Fibroblast of lung (primary cell): ENCODE data around the gene KCNJ14. TPM values are rescaled to one million over a fixed set of nuclear protein-coding genes. Genes with fewer than 3 reads are reported as not detected.

Experiments
- DNase-seq, 2 donors: peaks; one replicate each; pipeline versions ENCODE4 v3.0.0 to v3.0.0-alpha.2; 2010; ENCODE audit warnings: low read depth in 2 of 2
- H2AFZ ChIP-seq: 2 replicates; pipeline ENCODE4 v1.5.1; 2012; ENCODE audit warnings: low read length, control low read depth, inconsistent platforms
- H3K27ac ChIP-seq: 2 replicates; pipeline ENCODE4 v1.5.1; 2011; ENCODE audit warnings: low read length, control low read depth; ENCODE audit not compliant: insufficient read depth
- H3K27me3 ChIP-seq: 2 replicates; pipeline ENCODE4 v1.5.1; 2011; ENCODE audit warnings: mild to moderate bottlenecking, low read length; ENCODE audit not compliant: control insufficient read depth, insufficient read depth
- H3K36me3 ChIP-seq: 2 replicates; pipeline ENCODE4 v1.5.1; 2011; ENCODE audit warnings: low read length; ENCODE audit not compliant: control insufficient read depth, insufficient read depth
- H3K4me1 ChIP-seq: 2 replicates; pipeline ENCODE4 v1.5.1; 2011; ENCODE audit warnings: low read length; ENCODE audit not compliant: control insufficient read depth, insufficient read depth; ENCODE audit errors: extremely low read depth
- H3K4me2 ChIP-seq: 2 replicates; pipeline ENCODE4 v1.5.1; 2011; ENCODE audit warnings: low read length, control low read depth; ENCODE audit not compliant: insufficient read depth; ENCODE audit errors: extremely low read depth
- H3K4me3 ChIP-seq, 4 experiments: fragments of 200-600 bp in 1 of 4; sonication (generic) in 1 of 4; replicated peaks in 1 of 4; 2 replicates each; pipeline ENCODE4 v1.5.1; 2011 to 2016; ENCODE audit warnings: low read length in 4 of 4, low read depth in 3 of 4, mild to moderate bottlenecking in 3 of 4, control low read depth in 2 of 4, inconsistent platforms in 1 of 4, mixed read lengths in 1 of 4; ENCODE audit not compliant: insufficient read depth in 1 of 4; ENCODE audit errors: control extremely low read depth in 1 of 4
- H3K79me2 ChIP-seq: 2 replicates; pipeline ENCODE4 v1.5.1; 2012; ENCODE audit warnings: mild to moderate bottlenecking, low read length, inconsistent platforms; ENCODE audit not compliant: control insufficient read depth, insufficient read depth
- H3K9ac ChIP-seq: 2 replicates; pipeline ENCODE4 v1.5.1; 2011; ENCODE audit warnings: mild to moderate bottlenecking, low read length, control low read depth; ENCODE audit not compliant: insufficient read depth
- H3K9me3 ChIP-seq: 2 replicates; pipeline ENCODE4 v1.5.1; 2012; ENCODE audit warnings: low read depth, low read length; ENCODE audit not compliant: control insufficient read depth, insufficient read depth
- H4K20me1 ChIP-seq: 2 replicates; pipeline ENCODE4 v1.5.1; 2011; ENCODE audit warnings: low read length; ENCODE audit not compliant: control insufficient read depth, insufficient read depth; ENCODE audit errors: extremely low read depth
- EZH2 ChIP-seq: IDR thresholded peaks from 2 replicates; pipeline ENCODE4 v1.5.1; 2012; ENCODE audit warnings: low read length, control low read depth, mild to moderate bottlenecking; ENCODE audit errors: missing control alignments
- polyA plus RNA-seq, 2 donors: library from polyadenylated mRNA; depleted of rRNA in 1 of 2; stranded (reverse) in 1 of 2; unstranded in 1 of 2; fragments of >200 nt; gene quantifications; 2 replicates each; pipeline ENCODE4 v1.2.1, GENCODE V29; 2011 to 2012; ENCODE audit warnings: missing spikeins in 1 of 2
- total RNA-seq: library from RNA; depleted of rRNA; stranded (reverse); fragments of >200 nt; gene quantifications from 2 replicates; pipeline ENCODE4 v1.2.1, GENCODE V29; 2014
- TF ChIP-seq, protein P1 (sequence below), 2 donors: IDR thresholded peaks in 1 of 2; conservative IDR thresholded peaks in 1 of 2; 1 replicate in 1 of 2; 2 replicates in 1 of 2; pipeline ENCODE4 v1.5.1; 2011 to 2012; ENCODE audit warnings: low read length in 2 of 2, control low read depth in 1 of 2, inconsistent platforms in 1 of 2, low read depth in 1 of 2, mild to moderate bottlenecking in 1 of 2

KCNJ14 gene
- total and polyA plus RNA-seq, 2 donors (not counting 1 experiment from before 2014, with no cell fraction given), result 0.15 to 0.50 TPM

GRCh38 chr19:48424694-48425219 lies 30.6 kb upstream of the KCNJ14 start:
- Histone ChIP-seq H3K4me1 (no peaks in the 10 kb centered on the region), H3K36me3 (no peaks in the 10 kb centered on the region), H3K9ac (peak overlapping the region; percentile 2), H3K27me3 (no peaks in the 10 kb centered on the region), H4K20me1 (no peaks in the 10 kb centered on the region), H3K79me2 (no peaks in the 10 kb centered on the region), H2AFZ (peak overlapping the region; percentile 90), H3K4me2 (peak overlapping the region; percentile 82), H3K4me3 (no peak overlapping the region), H3K27ac (peak overlapping the region; percentile 59), H3K9me3 (no peaks in the 10 kb centered on the region)
- DNase-seq, result peak; percentile 39 to 80
- TF ChIP-seq EZH2, result no peak
- TF ChIP-seq, protein P1, sequence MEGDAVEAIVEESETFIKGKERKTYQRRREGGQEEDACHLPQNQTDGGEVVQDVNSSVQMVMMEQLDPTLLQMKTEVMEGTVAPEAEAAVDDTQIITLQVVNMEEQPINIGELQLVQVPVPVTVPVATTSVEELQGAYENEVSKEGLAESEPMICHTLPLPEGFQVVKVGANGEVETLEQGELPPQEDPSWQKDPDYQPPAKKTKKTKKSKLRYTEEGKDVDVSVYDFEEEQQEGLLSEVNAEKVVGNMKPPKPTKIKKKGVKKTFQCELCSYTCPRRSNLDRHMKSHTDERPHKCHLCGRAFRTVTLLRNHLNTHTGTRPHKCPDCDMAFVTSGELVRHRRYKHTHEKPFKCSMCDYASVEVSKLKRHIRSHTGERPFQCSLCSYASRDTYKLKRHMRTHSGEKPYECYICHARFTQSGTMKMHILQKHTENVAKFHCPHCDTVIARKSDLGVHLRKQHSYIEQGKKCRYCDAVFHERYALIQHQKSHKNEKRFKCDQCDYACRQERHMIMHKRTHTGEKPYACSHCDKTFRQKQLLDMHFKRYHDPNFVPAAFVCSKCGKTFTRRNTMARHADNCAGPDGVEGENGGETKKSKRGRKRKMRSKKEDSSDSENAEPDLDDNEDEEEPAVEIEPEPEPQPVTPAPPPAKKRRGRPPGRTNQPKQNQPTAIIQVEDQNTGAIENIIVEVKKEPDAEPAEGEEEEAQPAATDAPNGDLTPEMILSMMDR (conservative IDR thresholded peaks at IDR 0.05 in 1 of 2, IDR thresholded peaks at IDR 0.05 in 1 of 2; ENCODE audit: low read depth in 1 of 2, low read length in 2 of 2), result no peak

DNA sequence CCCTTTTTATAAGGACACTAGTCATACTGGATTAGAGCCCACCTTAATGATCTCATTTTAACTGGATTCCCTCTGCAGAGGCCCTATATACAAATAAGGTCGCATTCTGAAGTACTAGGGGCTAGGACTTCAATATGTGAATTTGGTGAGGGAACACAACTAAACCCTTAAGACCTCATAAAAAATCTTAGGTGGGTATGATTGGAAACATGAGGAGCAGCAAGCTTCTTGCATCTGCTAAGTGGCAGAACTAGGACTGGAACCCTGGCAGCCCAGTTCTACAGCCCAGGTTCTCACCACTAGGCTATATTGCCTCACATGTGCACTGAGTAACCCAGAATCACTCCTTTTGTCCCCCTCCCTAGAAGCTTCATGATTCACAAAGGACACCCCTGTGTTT lies 26.7 kb upstream of the KCNJ14 start:
- H4K20me1 ChIP-seq, result no peaks in the 10 kb centered on the region
- no peak for TF ChIP-seq EZH2
- TF ChIP-seq, protein P1 (conservative IDR thresholded peaks at IDR 0.05 in 1 of 2, IDR thresholded peaks at IDR 0.05 in 1 of 2; ENCODE audit: low read depth in 1 of 2, low read length in 2 of 2), result no peak
- no peaks in the 10 kb centered on the region for H3K9me3 ChIP-seq
- H3K4me2 ChIP-seq, result no peak overlapping the region
- no peak overlapping the region for H3K27ac ChIP-seq
- H3K27me3 ChIP-seq, result no peaks in the 10 kb centered on the region
- no peaks in the 10 kb centered on the region for H3K79me2 ChIP-seq
- no peak for DNase-seq
- no peak overlapping the region for H3K9ac ChIP-seq
- no peaks in the 10 kb centered on the region for H3K4me1 ChIP-seq
- no peaks in the 10 kb centered on the region for H3K36me3 ChIP-seq
- no peak overlapping the region for H2AFZ ChIP-seq
- no peak overlapping the region for H3K4me3 ChIP-seq

DNA sequence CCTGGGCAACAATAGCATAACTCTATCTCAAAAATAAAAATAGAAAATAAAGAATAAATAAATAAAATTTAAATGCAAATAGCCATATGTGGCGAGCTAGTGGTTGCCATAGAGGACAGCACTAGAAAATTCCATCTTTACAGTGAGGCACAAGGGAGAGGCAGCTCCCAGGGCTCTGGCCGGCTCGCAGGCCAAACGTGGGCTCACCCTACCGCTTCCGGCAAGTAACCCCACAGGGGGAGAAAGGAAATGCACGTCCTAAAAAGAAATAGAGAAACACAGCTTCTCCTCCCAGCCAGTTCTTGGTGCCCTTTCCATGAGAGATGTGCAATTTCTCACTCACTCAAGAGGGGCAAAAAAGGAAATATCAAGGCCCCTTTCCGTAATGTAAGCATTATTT lies 22.0 kb upstream of the KCNJ14 start:
- H4K20me1 ChIP-seq, result no peaks in the 10 kb centered on the region
- no peak for DNase-seq
- no peaks in the 10 kb centered on the region for H3K27me3 ChIP-seq
- H3K4me3 ChIP-seq, result no peak overlapping the region
- no peak for TF ChIP-seq EZH2
- TF ChIP-seq, protein P1 (conservative IDR thresholded peaks at IDR 0.05 in 1 of 2, IDR thresholded peaks at IDR 0.05 in 1 of 2; ENCODE audit: low read depth in 1 of 2, low read length in 2 of 2), result no peak
- H3K36me3 ChIP-seq, result no peaks in the 10 kb centered on the region
- H3K4me1 ChIP-seq, result no peaks in the 10 kb centered on the region
- H3K4me2 ChIP-seq, result no peak overlapping the region
- no peaks in the 10 kb centered on the region for H3K9me3 ChIP-seq
- H3K9ac ChIP-seq, result no peak overlapping the region
- H3K79me2 ChIP-seq, result no peaks in the 10 kb centered on the region
- H2AFZ ChIP-seq, result no peak overlapping the region
- H3K27ac ChIP-seq, result no peak overlapping the region
